Endothelial cell of umbilical vein (primary cell): ENCODE data around the gene ZNF763. TPM values are rescaled to one million over a fixed set of nuclear protein-coding genes. Genes with fewer than 3 reads are reported as not detected.

Source experiments
- BruUV-seq: library from RNA; stranded (reverse); fragments of 400-500 nt; replicated peaks from 2 replicates; lab custom pipeline; 2021; lab: Mats Ljungman, UMichigan
- CTCF ChIA-PET: fragments of 300-600, 350-600 bp; sonication (Branson Sonifier 250); formaldehyde crosslinking; loops from one replicate; lab custom pipeline; 2021; ENCODE audit warnings: antibody characterized with exemption, inconsistent platforms; lab: Charles Lee
- POLR2A ChIA-PET: fragments of 300-600, 350-600 bp; sonication (Branson Sonifier 250); formaldehyde crosslinking; loops from one replicate; lab custom pipeline; 2021; ENCODE audit warnings: antibody characterized with exemption, inconsistent platforms; lab: Charles Lee
- DNase-seq: peaks from one replicate; pipeline ENCODE4 v3.0.0-alpha.2; 2011; ENCODE audit warnings: low read depth, low spot score
- FAIRE-seq: peaks from 2 replicates; lab custom pipeline; 2011; peaks lifted over from hg19 to GRCh38; lab: Jason Lieb, UNC
- H2AFZ ChIP-seq: 2 replicates; pipeline ENCODE4 v1.6.0; 2012; ENCODE audit warnings: low read depth, low read length, control low read depth, inconsistent platforms
- H3K27ac ChIP-seq: 2 replicates; pipeline ENCODE4 v1.5.1; 2011; ENCODE audit warnings: low read depth, mild to moderate bottlenecking, control low read depth, low read length, moderate library complexity; ENCODE audit not compliant: insufficient read depth
- H3K27me3 ChIP-seq, 2 experiments: 2 replicates each; pipeline versions ENCODE4 v1.6.0 to v1.6.1; 2011; ENCODE audit warnings: low read length in 2 of 2, mixed read lengths in 1 of 2; ENCODE audit not compliant: control insufficient read depth in 2 of 2, insufficient read depth in 2 of 2
- H3K36me3 ChIP-seq, 2 experiments: 2 replicates in 1 of 2; 3 replicates in 1 of 2; pipeline ENCODE4 v1.5.1; 2011; ENCODE audit warnings: low read length in 2 of 2, mild to moderate bottlenecking in 1 of 2, moderate library complexity in 1 of 2; ENCODE audit not compliant: control insufficient read depth in 2 of 2, insufficient read depth in 2 of 2; ENCODE audit errors: extremely low read depth in 1 of 2
- H3K4me1 ChIP-seq: 3 replicates; pipeline ENCODE4 v1.5.1; 2011; ENCODE audit warnings: mild to moderate bottlenecking, low read length; ENCODE audit not compliant: control insufficient read depth, insufficient read depth; ENCODE audit errors: extremely low read depth
- H3K4me2 ChIP-seq: 2 replicates; pipeline ENCODE4 v1.6.1; 2011; ENCODE audit warnings: low read length, control low read depth, mixed read lengths; ENCODE audit not compliant: insufficient read depth
- H3K4me3 ChIP-seq, 3 experiments: fragments of 200-600 bp in 1 of 3; sonication (generic), shearing (Covaris generic) in 1 of 3; replicated peaks in 1 of 3; 2 replicates each; pipeline ENCODE4 v1.5.1; 2011 to 2016; ENCODE audit warnings: control low read depth in 3 of 3, low read length in 3 of 3, mild to moderate bottlenecking in 2 of 3, inconsistent platforms in 1 of 3, low read depth in 1 of 3, moderate library complexity in 1 of 3; ENCODE audit not compliant: insufficient read depth in 1 of 3
- H3K79me2 ChIP-seq: 2 replicates; pipeline ENCODE4 v1.6.0; 2012; ENCODE audit warnings: low read length, inconsistent platforms; ENCODE audit not compliant: control insufficient read depth, insufficient read depth
- H3K9ac ChIP-seq: replicated peaks from 2 replicates; pipeline ENCODE3; 2011; ENCODE audit warnings: low read length, control low read depth; ENCODE audit not compliant: insufficient read depth; ENCODE audit errors: extremely low read depth
- H3K9me1 ChIP-seq: replicated peaks from 3 replicates; pipeline ENCODE4 v1.6.0; 2011; ENCODE audit warnings: mild to moderate bottlenecking, low read length; ENCODE audit not compliant: control insufficient read depth, insufficient read depth; ENCODE audit errors: extremely low read depth
- H3K9me3 ChIP-seq: replicated peaks from 2 replicates; pipeline ENCODE4 v1.5.1; 2012; ENCODE audit warnings: low read length, inconsistent platforms; ENCODE audit not compliant: control insufficient read depth, insufficient read depth
- H4K20me1 ChIP-seq: replicated peaks from 2 replicates; pipeline ENCODE3; 2011; ENCODE audit warnings: mild to moderate bottlenecking, low read length; ENCODE audit not compliant: control insufficient read depth, insufficient read depth; ENCODE audit errors: extremely low read depth
- CTCF ChIP-seq, 2 donors: IDR thresholded peaks; 1 replicate in 1 of 2; 2 replicates in 1 of 2; pipeline ENCODE4 v1.5.1; 2011; ENCODE audit warnings: low read length in 2 of 2, mild to moderate bottlenecking in 2 of 2, moderate library complexity in 2 of 2, control low read depth in 1 of 2, inconsistent platforms in 1 of 2, low read depth in 1 of 2; ENCODE audit not compliant: insufficient read depth in 1 of 2; ENCODE audit errors: extremely low read depth in 1 of 2
- EZH2 ChIP-seq: IDR thresholded peaks from 2 replicates; pipeline ENCODE4 v1.6.1; 2012; ENCODE audit warnings: borderline replicate concordance, low read depth, mild to moderate bottlenecking, moderate library complexity, low read length, inconsistent platforms; ENCODE audit not compliant: severe bottlenecking
- FOS ChIP-seq: IDR thresholded peaks from 2 replicates; pipeline ENCODE4 v1.6.1; 2011; ENCODE audit warnings: mild to moderate bottlenecking, low read length, moderate library complexity, borderline replicate concordance; ENCODE audit not compliant: insufficient read depth
- GATA2 ChIP-seq: IDR thresholded peaks from 2 replicates; pipeline ENCODE4 v1.7.0; 2011; ENCODE audit warnings: low read depth, mild to moderate bottlenecking, moderate library complexity, mixed read lengths, low read length; ENCODE audit not compliant: insufficient read length, insufficient read depth
- JUN ChIP-seq: IDR thresholded peaks from 2 replicates; pipeline ENCODE4 v1.6.1; 2011; ENCODE audit warnings: borderline replicate concordance, low read depth; ENCODE audit not compliant: insufficient read length, insufficient read depth
- MAX ChIP-seq: IDR thresholded peaks from 2 replicates; pipeline ENCODE4 v1.6.1; 2011; ENCODE audit not compliant: insufficient read depth, insufficient read length
- MYC ChIP-seq: IDR thresholded peaks from one replicate; pipeline ENCODE4 v1.6.1; 2011; ENCODE audit warnings: mild to moderate bottlenecking, low read depth, low read length
- POLR2A ChIP-seq: IDR thresholded peaks from 2 replicates; pipeline ENCODE4 v1.6.1; 2012; ENCODE audit warnings: low read depth, mild to moderate bottlenecking, control low read depth, low read length
- POLR2AphosphoS5 ChIP-seq: IDR thresholded peaks from 2 replicates; pipeline ENCODE4 v1.6.1; 2012; ENCODE audit warnings: low read depth, mild to moderate bottlenecking, control low read depth, low read length, moderate library complexity; ENCODE audit not compliant: insufficient read depth
- dilution Hi-C: fragments of 300-500 bp; cut with MboI; formaldehyde crosslinking; loops from one replicate; pipeline ENCODE4 v1.15.0; 2019; ENCODE audit warnings: low sequenced_read_pairs; ENCODE audit not compliant: extremely low pct_ligation_motif_present
- intact Hi-C: fragments of 100-400 bp; cut with micrococcal nuclease; formaldehyde crosslinking; loops from one replicate; pipeline ENCODE4 v1.10.0; 2022
- polyA plus RNA-seq, 4 experiments: library from polyadenylated mRNA; depleted of rRNA in 3 of 4; stranded (reverse) in 3 of 4; unstranded in 1 of 4; fragments of >200 nt; gene quantifications; 2 replicates each; pipeline versions ENCODE4 v1.2.1 to v1.2.3, GENCODE V29; 2011 to 2012; ENCODE audit warnings: missing spikeins in 1 of 4
- total RNA-seq: library from RNA; stranded (reverse); gene quantifications from 2 replicates; pipeline ENCODE4 v1.2.3, GENCODE V29; 2021

ZNF763 gene
- total and polyA plus RNA-seq, 2 donors (not counting 3 experiments of a cell fraction or from before 2014, with no cell fraction given): 0.17 to 0.77 TPM

- ChIA-PET POLR2A (no interaction called here), CTCF (interaction anchor here (1.5 kb wide), 1 partner anchor 19 kb away, joined by 4 read pairs; no protein-coding TSS in a partner anchor)
- intact Hi-C loops (no loop called here), dilution Hi-C loops (no loop called here)
- Histone ChIP-seq H3K4me1 (no peaks in the 10 kb centered on the region), H3K79me2 (peaks cover 7% of the 10 kb centered on the region), H3K36me3 (no peaks in the 10 kb centered on the region), H3K9me3 (peaks cover 8% of the 10 kb centered on the region), H3K9me1 (no peaks in the 10 kb centered on the region), H3K4me3 (no peak overlapping the region), H4K20me1 (no peaks in the 10 kb centered on the region), H3K4me2 (no peak overlapping the region), H3K27ac (no peak overlapping the region), H3K9ac (no peak overlapping the region), H3K27me3 (no peaks in the 10 kb centered on the region), H2AFZ (no peak overlapping the region)
- DNase-seq (no peak), FAIRE-seq (no peak)
- TF ChIP-seq GATA2 (no peak), MAX (no peak), POLR2A (no peak), MYC (no peak), JUN (no peak), POLR2AphosphoS5 (no peak), CTCF (IDR thresholded peaks at IDR 0.05; ENCODE audit: extremely low read depth in 1 of 2, insufficient read depth in 1 of 2, low read depth in 1 of 2, low read length in 2 of 2) (no peak), FOS (no peak), EZH2 (no peak)
- BruUV-seq: no TSS peak
Measured at GRCh38 chr19:11942008-11942842, 22.6 kb upstream of the ZNF763 start.
